ENCODE measurements around the gene RFC4. TPM values are rescaled to one million over a fixed set of nuclear protein-coding genes. Genes with fewer than 3 reads are reported as not detected.
"Not testable (repeated sequence)": the region's sequence is repeated elsewhere in the genome, so short reads cannot be mapped to it uniquely, and the experiment has no call there.

RFC4 gene
- polyA plus RNA-seq, 2 donors, result 17.8 to 18.8 TPM

- no peaks in the 10 kb centered on the region for H3K4me1 ChIP-seq (ENCODE audit: control insufficient read depth in 2 of 2, insufficient read depth in 2 of 2, low read length in 1 of 2)
- H3K27me3 ChIP-seq (ENCODE audit: control insufficient read depth in 1 of 2, insufficient read depth in 2 of 2, low read length in 2 of 2), result no peaks in the 10 kb centered on the region
- WGBS, 2 donors, result 84 to 86% methylated on average over 4 of the region's 4 CpGs
- H3K27ac ChIP-seq (ENCODE audit: low read depth in 2 of 2, low read length in 1 of 2), result no peak overlapping the region
- no peaks in the 10 kb centered on the region for H3K9me3 ChIP-seq (ENCODE audit: control insufficient read depth in 2 of 2, insufficient read depth in 1 of 2, low read depth in 1 of 2, low read length in 1 of 2)
- H3K36me3 ChIP-seq (ENCODE audit: control insufficient read depth in 2 of 2, insufficient read depth in 2 of 2, low read length in 1 of 2), result no peaks in the 10 kb centered on the region
- H3K4me3 ChIP-seq (ENCODE audit: low read depth in 1 of 2, low read length in 2 of 2), result no peak overlapping the region
Observed at GRCh38 chr3:186814100-186814499, 7.8 kb upstream of the RFC4 start.

GRCh38 chr3:186811313-186811712, 5.0 kb upstream of the RFC4 start:
- H3K9me3 ChIP-seq (ENCODE audit: control insufficient read depth in 2 of 2, insufficient read depth in 1 of 2, low read depth in 1 of 2, low read length in 1 of 2); H3K27ac ChIP-seq (ENCODE audit: low read depth in 2 of 2, low read length in 1 of 2); H3K4me3 ChIP-seq (ENCODE audit: low read depth in 1 of 2, low read length in 2 of 2); H3K27me3 ChIP-seq (ENCODE audit: control insufficient read depth in 1 of 2, insufficient read depth in 2 of 2, low read length in 2 of 2); H3K4me1 ChIP-seq (ENCODE audit: control insufficient read depth in 2 of 2, insufficient read depth in 2 of 2, low read length in 1 of 2); H3K36me3 ChIP-seq (ENCODE audit: control insufficient read depth in 2 of 2, insufficient read depth in 2 of 2, low read length in 1 of 2): not testable (repeated sequence)
- WGBS, 2 donors, result 94% methylated on average over 14 to 20 of the region's 29 CpGs

GRCh38 chr3:186810336-186810996, 4.2 kb upstream of the RFC4 start:
- Histone ChIP-seq H3K27me3 (ENCODE audit: control insufficient read depth in 1 of 2, insufficient read depth in 2 of 2, low read length in 2 of 2) (no peaks in the 10 kb centered on the region), H3K4me1 (ENCODE audit: control insufficient read depth in 2 of 2, insufficient read depth in 2 of 2, low read length in 1 of 2) (no peaks in the 10 kb centered on the region), H3K4me3 (ENCODE audit: low read depth in 1 of 2, low read length in 2 of 2) (no peak overlapping the region), H3K36me3 (ENCODE audit: control insufficient read depth in 2 of 2, insufficient read depth in 2 of 2, low read length in 1 of 2) (no peaks in the 10 kb centered on the region), H3K27ac (ENCODE audit: low read depth in 2 of 2, low read length in 1 of 2) (no peak overlapping the region), H3K9me3 (ENCODE audit: control insufficient read depth in 2 of 2, insufficient read depth in 1 of 2, low read depth in 1 of 2, low read length in 1 of 2) (no peaks in the 10 kb centered on the region)
- 88 to 92% methylated on average over 5 of the region's 5 CpGs for WGBS, 2 donors

GRCh38 chr3:186807231-186807630, 949 bp upstream of the RFC4 start:
- no peaks in the 10 kb centered on the region for H3K9me3 ChIP-seq (ENCODE audit: control insufficient read depth in 2 of 2, insufficient read depth in 1 of 2, low read depth in 1 of 2, low read length in 1 of 2)
- no peaks in the 10 kb centered on the region for H3K36me3 ChIP-seq (ENCODE audit: control insufficient read depth in 2 of 2, insufficient read depth in 2 of 2, low read length in 1 of 2)
- WGBS, 2 donors, result 31 to 37% methylated on average over 5 of the region's 5 CpGs
- H3K4me1 ChIP-seq (ENCODE audit: control insufficient read depth in 2 of 2, insufficient read depth in 2 of 2, low read length in 1 of 2), result no peaks in the 10 kb centered on the region
- no peak overlapping the region for H3K4me3 ChIP-seq (ENCODE audit: low read depth in 1 of 2, low read length in 2 of 2)
- no peak overlapping the region for H3K27ac ChIP-seq (ENCODE audit: low read depth in 2 of 2, low read length in 1 of 2)
- H3K27me3 ChIP-seq (ENCODE audit: control insufficient read depth in 1 of 2, insufficient read depth in 2 of 2, low read length in 2 of 2), result no peaks in the 10 kb centered on the region

- not testable (repeated sequence) for H3K4me3 ChIP-seq (ENCODE audit: low read depth in 1 of 2, low read length in 2 of 2); H3K4me1 ChIP-seq (ENCODE audit: control insufficient read depth in 2 of 2, insufficient read depth in 2 of 2, low read length in 1 of 2); H3K27ac ChIP-seq (ENCODE audit: low read depth in 2 of 2, low read length in 1 of 2); H3K9me3 ChIP-seq (ENCODE audit: control insufficient read depth in 2 of 2, insufficient read depth in 1 of 2, low read depth in 1 of 2, low read length in 1 of 2); H3K27me3 ChIP-seq (ENCODE audit: control insufficient read depth in 1 of 2, insufficient read depth in 2 of 2, low read length in 2 of 2); H3K36me3 ChIP-seq (ENCODE audit: control insufficient read depth in 2 of 2, insufficient read depth in 2 of 2, low read length in 1 of 2)
- 91 to 94% methylated on average over 4 of the region's 4 CpGs for WGBS, 2 donors
Observed at GRCh38 chr3:186803447-186803846, 2.8 kb downstream of the RFC4 start.

- no peak overlapping the region for H3K27ac ChIP-seq (ENCODE audit: low read depth in 2 of 2, low read length in 1 of 2)
- H3K4me3 ChIP-seq (ENCODE audit: low read depth in 1 of 2, low read length in 2 of 2), result no peak overlapping the region
- H3K27me3 ChIP-seq (ENCODE audit: control insufficient read depth in 1 of 2, insufficient read depth in 2 of 2, low read length in 2 of 2), result no peaks in the 10 kb centered on the region
- H3K36me3 ChIP-seq (ENCODE audit: control insufficient read depth in 2 of 2, insufficient read depth in 2 of 2, low read length in 1 of 2), result peaks cover 0 to 2% of the 10 kb centered on the region in 2 donors
- no peaks in the 10 kb centered on the region for H3K4me1 ChIP-seq (ENCODE audit: control insufficient read depth in 2 of 2, insufficient read depth in 2 of 2, low read length in 1 of 2)
- 82 to 85% methylated on average over 3 of the region's 3 CpGs for WGBS, 2 donors
- no peaks in the 10 kb centered on the region for H3K9me3 ChIP-seq (ENCODE audit: control insufficient read depth in 2 of 2, insufficient read depth in 1 of 2, low read depth in 1 of 2, low read length in 1 of 2)
Observed at GRCh38 chr3:186802701-186803100, 3.6 kb downstream of the RFC4 start.

GRCh38 chr3:186800285-186800684, 6.0 kb downstream of the RFC4 start:
- Histone ChIP-seq H3K4me3 (ENCODE audit: low read depth in 1 of 2, low read length in 2 of 2) (no peak overlapping the region), H3K27me3 (ENCODE audit: control insufficient read depth in 1 of 2, insufficient read depth in 2 of 2, low read length in 2 of 2) (no peaks in the 10 kb centered on the region), H3K27ac (ENCODE audit: low read depth in 2 of 2, low read length in 1 of 2) (no peak overlapping the region), H3K9me3 (ENCODE audit: control insufficient read depth in 2 of 2, insufficient read depth in 1 of 2, low read depth in 1 of 2, low read length in 1 of 2) (no peaks in the 10 kb centered on the region), H3K4me1 (ENCODE audit: control insufficient read depth in 2 of 2, insufficient read depth in 2 of 2, low read length in 1 of 2) (no peaks in the 10 kb centered on the region), H3K36me3 (ENCODE audit: control insufficient read depth in 2 of 2, insufficient read depth in 2 of 2, low read length in 1 of 2) (peaks cover 3 to 5% of the 10 kb centered on the region in 2 donors)
- 83 to 90% methylated on average over 1 of the region's 1 CpG for WGBS, 2 donors

- H3K9me3 ChIP-seq (ENCODE audit: control insufficient read depth in 2 of 2, insufficient read depth in 1 of 2, low read depth in 1 of 2, low read length in 1 of 2), result no peaks in the 10 kb centered on the region
- no peaks in the 10 kb centered on the region for H3K27me3 ChIP-seq (ENCODE audit: control insufficient read depth in 1 of 2, insufficient read depth in 2 of 2, low read length in 2 of 2)
- H3K4me3 ChIP-seq (ENCODE audit: low read depth in 1 of 2, low read length in 2 of 2), result no peak overlapping the region
- 83 to 88% methylated on average over 3 of the region's 3 CpGs for WGBS, 2 donors
- no peak overlapping the region for H3K27ac ChIP-seq (ENCODE audit: low read depth in 2 of 2, low read length in 1 of 2)
- H3K4me1 ChIP-seq (ENCODE audit: control insufficient read depth in 2 of 2, insufficient read depth in 2 of 2, low read length in 1 of 2), result no peaks in the 10 kb centered on the region
- H3K36me3 ChIP-seq (ENCODE audit: control insufficient read depth in 2 of 2, insufficient read depth in 2 of 2, low read length in 1 of 2), result peaks cover 3 to 7% of the 10 kb centered on the region in 2 donors
Observed at GRCh38 chr3:186798239-186798874, 7.9 kb downstream of the RFC4 start.

- WGBS, 2 donors, result 46 to 52% methylated on average over 8 of the region's 8 CpGs
- Histone ChIP-seq H3K36me3 (ENCODE audit: control insufficient read depth in 2 of 2, insufficient read depth in 2 of 2, low read length in 1 of 2) (peaks cover 14 to 20% of the 10 kb centered on the region in 2 donors), H3K27me3 (ENCODE audit: control insufficient read depth in 1 of 2, insufficient read depth in 2 of 2, low read length in 2 of 2) (no peaks in the 10 kb centered on the region), H3K4me3 (ENCODE audit: low read depth in 1 of 2, low read length in 2 of 2) (no peak overlapping the region), H3K4me1 (ENCODE audit: control insufficient read depth in 2 of 2, insufficient read depth in 2 of 2, low read length in 1 of 2) (no peaks in the 10 kb centered on the region), H3K27ac (ENCODE audit: low read depth in 2 of 2, low read length in 1 of 2) (no peak overlapping the region), H3K9me3 (ENCODE audit: control insufficient read depth in 2 of 2, insufficient read depth in 1 of 2, low read depth in 1 of 2, low read length in 1 of 2) (no peaks in the 10 kb centered on the region)
Observed at GRCh38 chr3:186790261-186790981, 15.9 kb downstream of the RFC4 start.

All from esophagus (tissue), 2 donors.